GM12872 (cell line): ENCODE data around the gene HOXD4.

Experiments
- CTCF ChIP-seq: IDR thresholded peaks from 3 replicates; pipeline ENCODE4 v1.5.1; 2011; ENCODE audit warnings: low read depth, mild to moderate bottlenecking, low read length, moderate library complexity; ENCODE audit not compliant: insufficient read depth

Gene HOXD4

GRCh38 chr2:176199902-176200301 lies 48.6 kb downstream of the HOXD4 start:
- no peak for TF ChIP-seq CTCF

GRCh38 chr2:176200971-176201370 lies 49.6 kb downstream of the HOXD4 start:
- no peak for TF ChIP-seq CTCF

GRCh38 chr2:176202491-176202890 lies 51.1 kb downstream of the HOXD4 start:
- no peak for TF ChIP-seq CTCF
